OCI-LY1 (cell line): Measurements from ENCODE around the gene UBR4.

ENCODE experiments used
- EZH2 ChIP-seq: fragments of 200-600 bp; sonication (generic), shearing (Covaris generic); IDR thresholded peaks from 2 replicates; pipeline ENCODE4 v1.8.0; 2017; ENCODE audit warnings: borderline replicate concordance, mixed run types, mild to moderate bottlenecking, antibody characterized with exemption, low read length, moderate library complexity, mixed read lengths
- TF ChIP-seq, protein P1 (sequence below): fragments of 200-600 bp; sonication (generic), shearing (Covaris generic); IDR thresholded peaks from 2 replicates; pipeline ENCODE4 v1.5.1; 2017; ENCODE audit warnings: mild to moderate bottlenecking, antibody characterized with exemption, low read length, moderate library complexity, mixed read lengths

DNA sequence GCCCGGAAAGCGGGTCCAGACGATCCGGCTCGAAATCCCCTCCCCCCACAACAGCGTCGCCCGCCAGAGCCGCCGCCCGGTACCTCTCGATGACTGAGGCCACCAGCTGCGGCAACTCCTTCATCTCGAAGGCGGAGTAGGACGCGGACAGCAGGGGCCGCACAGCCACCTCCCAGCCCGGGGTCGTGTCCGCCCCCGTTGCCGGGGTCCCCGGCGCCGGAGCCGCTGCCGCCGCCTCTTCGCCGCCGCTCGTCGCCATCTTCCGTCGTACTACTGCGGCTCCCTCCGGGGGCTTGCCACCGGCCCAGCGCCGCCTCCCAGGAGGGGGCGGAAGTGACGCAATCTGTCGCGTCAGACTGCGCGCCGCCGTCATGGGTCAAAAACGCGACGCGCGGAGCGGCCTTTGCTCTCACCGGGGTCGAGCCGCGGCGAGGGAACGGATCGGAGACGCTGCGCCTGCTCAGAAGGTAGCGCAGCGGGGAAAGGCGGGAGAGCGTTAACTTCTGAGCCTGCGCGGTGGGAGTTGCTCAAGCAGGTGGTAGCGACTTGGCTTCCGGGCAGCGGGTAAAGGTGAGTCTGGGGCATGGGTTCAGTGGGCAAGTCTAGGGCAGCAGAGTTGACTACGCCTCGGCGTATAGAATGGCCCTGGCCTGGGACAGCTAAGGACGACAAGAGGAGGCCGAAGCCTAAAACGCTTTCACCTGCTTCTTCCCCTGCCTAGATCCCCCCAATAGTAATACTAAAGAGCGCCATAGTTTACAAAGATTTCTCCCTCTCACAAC is at the start of gene UBR4:
- no peak for TF ChIP-seq EZH2
- TF ChIP-seq, protein P1, sequence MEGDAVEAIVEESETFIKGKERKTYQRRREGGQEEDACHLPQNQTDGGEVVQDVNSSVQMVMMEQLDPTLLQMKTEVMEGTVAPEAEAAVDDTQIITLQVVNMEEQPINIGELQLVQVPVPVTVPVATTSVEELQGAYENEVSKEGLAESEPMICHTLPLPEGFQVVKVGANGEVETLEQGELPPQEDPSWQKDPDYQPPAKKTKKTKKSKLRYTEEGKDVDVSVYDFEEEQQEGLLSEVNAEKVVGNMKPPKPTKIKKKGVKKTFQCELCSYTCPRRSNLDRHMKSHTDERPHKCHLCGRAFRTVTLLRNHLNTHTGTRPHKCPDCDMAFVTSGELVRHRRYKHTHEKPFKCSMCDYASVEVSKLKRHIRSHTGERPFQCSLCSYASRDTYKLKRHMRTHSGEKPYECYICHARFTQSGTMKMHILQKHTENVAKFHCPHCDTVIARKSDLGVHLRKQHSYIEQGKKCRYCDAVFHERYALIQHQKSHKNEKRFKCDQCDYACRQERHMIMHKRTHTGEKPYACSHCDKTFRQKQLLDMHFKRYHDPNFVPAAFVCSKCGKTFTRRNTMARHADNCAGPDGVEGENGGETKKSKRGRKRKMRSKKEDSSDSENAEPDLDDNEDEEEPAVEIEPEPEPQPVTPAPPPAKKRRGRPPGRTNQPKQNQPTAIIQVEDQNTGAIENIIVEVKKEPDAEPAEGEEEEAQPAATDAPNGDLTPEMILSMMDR: no peak
